Osteoblast (primary cell): ENCODE data around the gene GOLT1B. TPM values are rescaled to one million over a fixed set of nuclear protein-coding genes. Genes with fewer than 3 reads are reported as not detected.

ENCODE experiments used
- DNase-seq: peaks from one replicate; pipeline ENCODE4 v3.0.0; 2011; ENCODE audit warnings: low spot score, mixed read lengths; ENCODE audit not compliant: insufficient read length; ENCODE audit errors: missing footprints
- H2AFZ ChIP-seq: 2 replicates; pipeline ENCODE4 v1.6.0; 2011; ENCODE audit warnings: mild to moderate bottlenecking, low read length
- H3K27ac ChIP-seq: 2 replicates; pipeline ENCODE4 v1.5.1; 2011; ENCODE audit warnings: mild to moderate bottlenecking, low read depth, low read length, moderate library complexity
- H3K27me3 ChIP-seq: 2 replicates; pipeline ENCODE4 v1.6.0; 2012; ENCODE audit warnings: mild to moderate bottlenecking, control low read depth, inconsistent platforms, low read length, moderate library complexity; ENCODE audit not compliant: insufficient read depth
- H3K36me3 ChIP-seq: 2 replicates; pipeline ENCODE4 v1.5.1; 2011; ENCODE audit warnings: mild to moderate bottlenecking, low read length, control low read depth, moderate library complexity; ENCODE audit not compliant: insufficient read depth
- H3K4me1 ChIP-seq: 2 replicates; pipeline ENCODE4 v1.5.1; 2011; ENCODE audit warnings: mild to moderate bottlenecking, low read length, control low read depth, moderate library complexity; ENCODE audit not compliant: insufficient read depth
- H3K4me2 ChIP-seq: 2 replicates; pipeline ENCODE4 v1.6.0; 2011; ENCODE audit warnings: mild to moderate bottlenecking, low read length; ENCODE audit not compliant: insufficient read depth
- H3K4me3 ChIP-seq: fragments of 200-600 bp; sonication (generic); 3 replicates; pipeline ENCODE4 v1.5.1; 2012; ENCODE audit warnings: mild to moderate bottlenecking, low read length, inconsistent platforms; ENCODE audit not compliant: insufficient read depth
- H3K79me2 ChIP-seq: 2 replicates; pipeline ENCODE4 v1.6.0; 2012; ENCODE audit warnings: mild to moderate bottlenecking, low read length, control low read depth, inconsistent platforms; ENCODE audit not compliant: insufficient read depth
- H3K9me3 ChIP-seq: 2 replicates; pipeline ENCODE4 v1.5.1; 2011; ENCODE audit warnings: low read depth, low read length, control low read depth
- H4K20me1 ChIP-seq: 2 replicates; pipeline ENCODE4 v1.6.0; 2012; ENCODE audit warnings: mild to moderate bottlenecking, low read length, control low read depth; ENCODE audit not compliant: insufficient read depth
- total RNA-seq: library from RNA; depleted of rRNA; stranded (reverse); fragments of >200 nt; gene quantifications from 2 replicates; pipeline ENCODE4 v1.2.3, GENCODE V29; 2012
- TF ChIP-seq, protein P1 (sequence below): IDR thresholded peaks from 2 replicates; pipeline ENCODE4 v1.5.1; 2011; ENCODE audit warnings: mild to moderate bottlenecking, low read depth, low read length, moderate library complexity; ENCODE audit errors: extremely low read depth

GOLT1B gene
- total RNA-seq, 1 donor, result 254 TPM

DNA sequence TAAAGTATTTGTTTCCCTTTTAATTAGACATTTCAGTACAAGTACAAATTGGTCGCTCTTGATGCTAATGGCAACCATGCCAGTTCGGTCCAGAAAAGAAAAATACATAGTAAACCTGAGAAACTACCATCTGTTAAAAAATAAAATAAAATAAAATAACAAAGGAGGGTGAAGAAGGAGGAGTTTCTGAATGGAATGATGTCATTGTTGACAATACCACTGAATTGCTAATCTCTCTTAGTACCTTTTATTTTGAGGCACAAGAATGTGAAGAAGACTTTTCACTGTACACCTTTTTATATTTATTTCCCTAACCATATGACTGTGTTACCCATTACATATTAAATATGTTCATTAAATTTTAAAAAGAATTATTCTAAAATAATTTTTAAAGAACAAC lies 44.0 kb downstream of the GOLT1B start:
- peaks cover 2% of the 10 kb centered on the region for H3K27me3 ChIP-seq
- no peak overlapping the region for H3K27ac ChIP-seq
- H4K20me1 ChIP-seq, result no peaks in the 10 kb centered on the region
- DNase-seq, result no peak
- H2AFZ ChIP-seq, result no peak overlapping the region
- TF ChIP-seq, protein P1, sequence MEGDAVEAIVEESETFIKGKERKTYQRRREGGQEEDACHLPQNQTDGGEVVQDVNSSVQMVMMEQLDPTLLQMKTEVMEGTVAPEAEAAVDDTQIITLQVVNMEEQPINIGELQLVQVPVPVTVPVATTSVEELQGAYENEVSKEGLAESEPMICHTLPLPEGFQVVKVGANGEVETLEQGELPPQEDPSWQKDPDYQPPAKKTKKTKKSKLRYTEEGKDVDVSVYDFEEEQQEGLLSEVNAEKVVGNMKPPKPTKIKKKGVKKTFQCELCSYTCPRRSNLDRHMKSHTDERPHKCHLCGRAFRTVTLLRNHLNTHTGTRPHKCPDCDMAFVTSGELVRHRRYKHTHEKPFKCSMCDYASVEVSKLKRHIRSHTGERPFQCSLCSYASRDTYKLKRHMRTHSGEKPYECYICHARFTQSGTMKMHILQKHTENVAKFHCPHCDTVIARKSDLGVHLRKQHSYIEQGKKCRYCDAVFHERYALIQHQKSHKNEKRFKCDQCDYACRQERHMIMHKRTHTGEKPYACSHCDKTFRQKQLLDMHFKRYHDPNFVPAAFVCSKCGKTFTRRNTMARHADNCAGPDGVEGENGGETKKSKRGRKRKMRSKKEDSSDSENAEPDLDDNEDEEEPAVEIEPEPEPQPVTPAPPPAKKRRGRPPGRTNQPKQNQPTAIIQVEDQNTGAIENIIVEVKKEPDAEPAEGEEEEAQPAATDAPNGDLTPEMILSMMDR, result no peak
- H3K4me1 ChIP-seq, result no peaks in the 10 kb centered on the region
- H3K9me3 ChIP-seq, result no peaks in the 10 kb centered on the region
- no peak overlapping the region for H3K4me3 ChIP-seq
- no peak overlapping the region for H3K4me2 ChIP-seq
- H3K79me2 ChIP-seq, result no peaks in the 10 kb centered on the region
- no peaks in the 10 kb centered on the region for H3K36me3 ChIP-seq

DNA sequence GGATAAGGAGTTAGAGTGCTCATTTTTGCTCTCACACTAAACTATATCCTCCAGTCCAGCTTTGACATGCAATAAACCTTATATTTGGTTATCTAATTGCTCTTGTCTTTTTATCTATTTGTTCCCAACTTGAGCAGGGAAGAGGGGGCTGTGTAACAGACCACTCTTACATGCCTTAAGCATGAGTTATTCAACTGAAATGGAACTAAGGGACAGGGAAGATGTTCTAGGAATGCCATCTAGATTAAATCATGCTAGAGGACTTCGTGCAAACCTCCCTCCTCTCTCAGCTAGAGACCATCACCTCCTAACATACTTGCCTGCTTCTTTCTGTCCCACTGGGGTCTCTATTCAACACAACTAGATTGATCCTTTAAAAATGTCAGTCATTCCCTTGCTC lies 45.1 kb downstream of the GOLT1B start:
- Histone ChIP-seq H4K20me1 (no peaks in the 10 kb centered on the region), H3K4me2 (no peak overlapping the region), H3K27ac (no peak overlapping the region), H3K36me3 (no peaks in the 10 kb centered on the region), H3K9me3 (no peaks in the 10 kb centered on the region), H3K4me1 (no peaks in the 10 kb centered on the region), H3K79me2 (no peaks in the 10 kb centered on the region), H3K4me3 (no peak overlapping the region), H2AFZ (no peak overlapping the region), H3K27me3 (peaks cover 2% of the 10 kb centered on the region)
- TF ChIP-seq, protein P1, result no peak
- no peak for DNase-seq

GRCh38 chr12:21547437-21547836 lies 45.8 kb downstream of the GOLT1B start:
- Histone ChIP-seq H3K79me2 (no peaks in the 10 kb centered on the region), H4K20me1 (no peaks in the 10 kb centered on the region), H3K4me1 (no peaks in the 10 kb centered on the region), H2AFZ (no peak overlapping the region), H3K27ac (no peak overlapping the region), H3K4me3 (no peak overlapping the region), H3K9me3 (no peaks in the 10 kb centered on the region), H3K27me3 (peaks cover 2% of the 10 kb centered on the region), H3K4me2 (no peak overlapping the region), H3K36me3 (no peaks in the 10 kb centered on the region)
- TF ChIP-seq, protein P1, result no peak
- no peak for DNase-seq

GRCh38 chr12:21551841-21552465 lies 50.4 kb downstream of the GOLT1B start:
- H3K79me2 ChIP-seq, result no peaks in the 10 kb centered on the region
- no peak overlapping the region for H3K4me3 ChIP-seq
- no peaks in the 10 kb centered on the region for H3K36me3 ChIP-seq
- no peak for DNase-seq
- no peaks in the 10 kb centered on the region for H3K9me3 ChIP-seq
- no peaks in the 10 kb centered on the region for H3K4me1 ChIP-seq
- no peak overlapping the region for H2AFZ ChIP-seq
- H3K27ac ChIP-seq, result no peak overlapping the region
- H3K4me2 ChIP-seq, result no peak overlapping the region
- TF ChIP-seq, protein P1, result no peak
- no peaks in the 10 kb centered on the region for H3K27me3 ChIP-seq
- no peaks in the 10 kb centered on the region for H4K20me1 ChIP-seq
